Spleen (tissue), 11 donors: Measurements from ENCODE around the gene AMT. TPM values are rescaled to one million over a fixed set of nuclear protein-coding genes. Genes with fewer than 3 reads are reported as not detected.
A peak's percentile ranks its signal among the peaks of the same experiment; 100 is the strongest.

Source experiments
- DNase-seq: peaks from one replicate; pipeline ENCODE4 v3.0.0-alpha.2; 2020
- H3K27ac ChIP-seq, 8 donors: fragments of 200-600 bp; sonication (generic) in 7 of 8; 1 replicate in 4 of 8; 2 replicates in 4 of 8; pipeline versions ENCODE4 v1.5.0 to v1.8.0; 2016 to 2021; ENCODE audit warnings: inconsistent platforms in 4 of 8, mild to moderate bottlenecking in 4 of 8, moderate library complexity in 1 of 8
- H3K27me3 ChIP-seq, 7 donors: fragments of 200-600 bp; sonication (generic) in 6 of 7; replicated peaks in 1 of 7; 1 replicate in 4 of 7; 2 replicates in 3 of 7; pipeline versions ENCODE4 v1.5.0 to v1.8.0; 2016 to 2021; ENCODE audit warnings: inconsistent platforms in 3 of 7, mild to moderate bottlenecking in 1 of 7
- H3K36me3 ChIP-seq, 6 donors: fragments of 200-600 bp; sonication (generic) in 5 of 6; 1 replicate in 4 of 6; 2 replicates in 2 of 6; pipeline versions ENCODE4 v1.5.0 to v1.8.0; 2016 to 2021; ENCODE audit warnings: inconsistent platforms in 2 of 6
- H3K4me1 ChIP-seq, 6 donors: fragments of 200-600 bp; sonication (generic) in 5 of 6; 1 replicate in 3 of 6; 2 replicates in 3 of 6; pipeline versions ENCODE4 v1.5.0 to v1.8.0; 2016 to 2021; ENCODE audit warnings: inconsistent platforms in 3 of 6
- H3K4me3 ChIP-seq, 8 donors: fragments of 200-600 bp; sonication (generic) in 7 of 8; 1 replicate in 4 of 8; 2 replicates in 4 of 8; pipeline versions ENCODE4 v1.5.0 to v1.8.0; 2016 to 2021; ENCODE audit warnings: inconsistent platforms in 4 of 8, mild to moderate bottlenecking in 4 of 8, moderate library complexity in 2 of 8
- H3K9me3 ChIP-seq, 8 donors: fragments of 200-600 bp; sonication (generic) in 7 of 8; 1 replicate in 4 of 8; 2 replicates in 4 of 8; pipeline versions ENCODE4 v1.5.0 to v1.8.0; 2016 to 2021; ENCODE audit warnings: inconsistent platforms in 4 of 8
- POLR2A ChIP-seq, 3 donors: fragments of 450-650 bp; IDR thresholded peaks; one replicate each; pipeline ENCODE4 v1.5.1; 2017; ENCODE audit warnings: antibody characterized with exemption in 3 of 3, mild to moderate bottlenecking in 1 of 3
- POLR2AphosphoS5 ChIP-seq, 3 donors: sonication (generic); formaldehyde crosslinking; IDR thresholded peaks; one replicate each; pipeline ENCODE4 v1.5.1; 2017; ENCODE audit warnings: antibody characterized with exemption in 3 of 3
- WGBS, 5 donors: extraction: QIAGEN DNeasy Blood & Tissue Kit in 3 of 5; methylation state at CpG; one replicate each; pipeline versions ENCODE4 v1.1.5 to v1.1.7; 2013 to 2018; 5-methylcytosine and 5-hydroxymethylcytosine counted together
- intact Hi-C: fragments of 100-400 bp; cut with DNase I; formaldehyde crosslinking; loops from one replicate; pipeline ENCODE4 v1.15.0; 2023; ENCODE audit warnings: low total_unique reads
- polyA plus RNA-seq, 3 donors: library from polyadenylated mRNA; stranded (reverse); fragments of 200-250 nt; gene quantifications; one replicate each; pipeline ENCODE4 v1.2.1, GENCODE V29; 2013
- small RNA-seq, 4 donors: library from RNA; depleted of rRNA; stranded (forward); fragments of <200 nt; gene quantifications; one replicate each; pipeline ENCODE3, GENCODE V24; 2016
- total RNA-seq, 7 donors: library from RNA; depleted of rRNA in 3 of 7; stranded (reverse); fragments of >200 nt in 3 of 7; fragmentation: NEBNext Ultra II Directional in 4 of 7; extraction: Animal tissue kit (Norgen Biotek cat#: 25700) in 4 of 7; gene quantifications; one replicate each; pipeline versions ENCODE4 v1.1.0 to v1.2.1, GENCODE V29; 2016 to 2021
- TF ChIP-seq, protein P1 (sequence below), 11 experiments: fragments of 200-600 bp in 7 of 11; fragments of 450-650 bp in 4 of 11; sonication (generic) in 4 of 11; IDR thresholded peaks in 8 of 11; conservative IDR thresholded peaks in 3 of 11; 1 replicate in 7 of 11; 2 replicates in 4 of 11; pipeline versions ENCODE4 v1.4.0 to v1.8.0; 2016 to 2021; ENCODE audit warnings: antibody characterized with exemption in 11 of 11, inconsistent platforms in 4 of 11, mild to moderate bottlenecking in 1 of 11
- donor health status: healthy with polysubstance abuse.
- donor health status: DM: no; HTN: no; CAD: no; lungs with moderate emphysema.
- donor health status: DM: no; HTN: no; CAD: no.
- donor health status: Bipolar disorder and iron deficiency.
- donor health status: healthy.
- donor health status: DM: no; HTN: no; CAD: no.
- donor health status: DM: yes; HTN: yes; CAD: no.

AMT gene
- total and polyA plus RNA-seq, 10 donors = 4.2 to 35.0 (median 10.6) TPM

DNA sequence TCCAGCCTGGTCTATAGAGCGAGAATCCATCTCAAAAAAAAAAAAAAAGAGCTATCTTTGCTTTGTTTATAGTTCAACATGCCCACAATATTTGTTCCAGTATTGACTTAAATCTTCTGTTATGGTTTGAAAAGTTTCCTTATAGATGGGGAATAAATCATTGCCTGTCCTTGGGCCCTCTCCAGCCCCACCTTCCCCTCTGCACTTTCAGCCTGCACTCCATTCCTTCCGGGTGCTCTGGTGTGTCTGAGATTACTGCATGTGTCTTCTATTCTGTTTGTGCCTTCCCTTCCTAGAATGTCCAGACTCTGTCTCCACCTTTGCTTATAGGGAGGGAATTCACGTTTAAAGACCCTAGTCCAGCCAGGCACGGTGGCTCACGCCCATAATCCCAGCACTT is 38.9 kb downstream of the AMT start:
- intact Hi-C loops = no loop called here
- Histone ChIP-seq H3K27me3 (no peaks in the 10 kb centered on the region), H3K4me1 (peaks cover 15 to 100% (median 94%) of the 10 kb centered on the region in 6 donors), H3K4me3 (no peak overlapping the region), H3K36me3 (peaks cover 0 to 7% (median 0%) of the 10 kb centered on the region in 6 donors), H3K27ac (peak overlapping the region in 1 of 8 donors; percentile 16), H3K9me3 (peaks cover 0 to 3% (median 0%) of the 10 kb centered on the region in 8 donors)
- DNase-seq = no peak
- TF ChIP-seq, protein P1, sequence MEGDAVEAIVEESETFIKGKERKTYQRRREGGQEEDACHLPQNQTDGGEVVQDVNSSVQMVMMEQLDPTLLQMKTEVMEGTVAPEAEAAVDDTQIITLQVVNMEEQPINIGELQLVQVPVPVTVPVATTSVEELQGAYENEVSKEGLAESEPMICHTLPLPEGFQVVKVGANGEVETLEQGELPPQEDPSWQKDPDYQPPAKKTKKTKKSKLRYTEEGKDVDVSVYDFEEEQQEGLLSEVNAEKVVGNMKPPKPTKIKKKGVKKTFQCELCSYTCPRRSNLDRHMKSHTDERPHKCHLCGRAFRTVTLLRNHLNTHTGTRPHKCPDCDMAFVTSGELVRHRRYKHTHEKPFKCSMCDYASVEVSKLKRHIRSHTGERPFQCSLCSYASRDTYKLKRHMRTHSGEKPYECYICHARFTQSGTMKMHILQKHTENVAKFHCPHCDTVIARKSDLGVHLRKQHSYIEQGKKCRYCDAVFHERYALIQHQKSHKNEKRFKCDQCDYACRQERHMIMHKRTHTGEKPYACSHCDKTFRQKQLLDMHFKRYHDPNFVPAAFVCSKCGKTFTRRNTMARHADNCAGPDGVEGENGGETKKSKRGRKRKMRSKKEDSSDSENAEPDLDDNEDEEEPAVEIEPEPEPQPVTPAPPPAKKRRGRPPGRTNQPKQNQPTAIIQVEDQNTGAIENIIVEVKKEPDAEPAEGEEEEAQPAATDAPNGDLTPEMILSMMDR (IDR thresholded peaks at IDR 0.05 in 8 of 11, conservative IDR thresholded peaks at IDR 0.05 in 3 of 11) = no peak
- TF ChIP-seq POLR2AphosphoS5 (IDR thresholded peaks at IDR 0.05) = no peak
- no peak for TF ChIP-seq POLR2A (IDR thresholded peaks at IDR 0.05)
- WGBS, 5 donors = 66 to 86% (median 76%) methylated on average over 5 of the region's 5 CpGs

DNA sequence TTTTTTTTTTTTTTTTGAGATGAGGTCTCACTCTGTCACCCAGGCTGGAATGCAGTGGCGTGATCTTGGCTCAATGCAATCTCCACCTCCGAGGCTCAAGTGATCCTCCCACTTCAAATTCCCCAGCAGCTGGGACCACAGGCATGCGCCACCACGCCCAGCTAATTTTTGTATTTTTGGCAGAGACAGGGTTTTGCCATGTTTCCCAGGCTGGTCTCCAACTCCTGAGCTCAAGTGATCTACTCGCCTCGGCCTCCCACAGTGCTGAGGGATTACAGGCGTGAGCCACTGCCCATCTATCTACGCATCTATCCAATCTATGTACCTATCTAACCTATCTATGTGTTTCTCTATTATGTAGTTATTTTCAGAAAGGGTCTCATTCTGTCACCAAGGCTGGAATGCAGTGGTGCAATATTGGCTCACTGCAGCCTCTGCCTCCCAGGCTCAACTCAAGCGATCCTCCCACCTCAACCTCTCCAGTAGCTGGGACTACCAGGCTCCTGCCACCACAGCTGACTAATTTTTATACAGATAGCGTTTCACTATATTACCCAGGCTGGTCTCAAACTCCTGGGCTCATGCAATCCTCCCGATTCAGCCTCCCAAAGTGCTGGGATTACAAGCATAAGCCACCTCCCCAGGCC is 43.9 kb downstream of the AMT start:
- Histone ChIP-seq H3K27me3 (no peaks in the 10 kb centered on the region), H3K36me3 (peaks cover 0 to 34% (median 22%) of the 10 kb centered on the region in 6 donors), H3K9me3 (peaks cover 0 to 5% (median 0%) of the 10 kb centered on the region in 8 donors), H3K27ac (peak overlapping the region in 5 of 8 donors; percentile 13 to 61 (median 20)), H3K4me1 (peaks cover 4 to 100% (median 77%) of the 10 kb centered on the region in 6 donors), H3K4me3 (no peak overlapping the region)
- TF ChIP-seq POLR2A (IDR thresholded peaks at IDR 0.05) = no peak
- peak in 1 of 3 donors; percentile 38 for TF ChIP-seq POLR2AphosphoS5 (IDR thresholded peaks at IDR 0.05)
- WGBS, 5 donors = 75 to 87% (median 85%) methylated on average over 11 of the region's 11 CpGs
- DNase-seq = no peak
- intact Hi-C loops = no loop called here

DNA sequence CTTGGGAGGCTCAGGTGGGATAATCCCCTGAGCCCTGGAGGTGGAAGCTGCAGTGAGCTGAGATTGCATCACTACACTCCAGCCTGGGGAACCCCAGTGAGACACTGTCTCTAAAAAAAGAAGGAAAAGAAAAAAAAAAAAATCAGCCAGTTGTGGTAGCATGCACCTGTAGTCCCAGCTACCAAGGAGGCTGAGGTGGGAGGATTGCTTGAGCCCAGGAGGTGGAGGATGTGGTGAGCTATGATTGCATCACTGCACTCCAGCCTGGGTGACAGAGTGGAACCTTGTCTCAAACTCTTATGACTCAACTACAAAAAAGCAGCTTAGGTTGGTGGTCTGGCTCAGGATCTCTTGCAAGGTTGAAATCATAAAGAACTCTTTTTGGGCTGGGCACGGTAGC is 44.8 kb downstream of the AMT start:
- Histone ChIP-seq H3K4me1 (peaks cover 2 to 100% (median 73%) of the 10 kb centered on the region in 6 donors), H3K27ac (peak overlapping the region in 3 of 8 donors; percentile 5 to 48 (median 40)), H3K36me3 (peaks cover 3 to 43% (median 30%) of the 10 kb centered on the region in 6 donors), H3K27me3 (no peaks in the 10 kb centered on the region), H3K9me3 (peaks cover 0 to 5% (median 0%) of the 10 kb centered on the region in 8 donors), H3K4me3 (no peak overlapping the region)
- TF ChIP-seq POLR2AphosphoS5 (IDR thresholded peaks at IDR 0.05) (peak in 1 of 3 donors; percentile 17), POLR2A (IDR thresholded peaks at IDR 0.05) (no peak)
- DNase-seq = no peak
- WGBS, 5 donors = 64 to 76% (median 71%) methylated on average over 1 of the region's 1 CpG
- intact Hi-C loops = no loop called here

DNA sequence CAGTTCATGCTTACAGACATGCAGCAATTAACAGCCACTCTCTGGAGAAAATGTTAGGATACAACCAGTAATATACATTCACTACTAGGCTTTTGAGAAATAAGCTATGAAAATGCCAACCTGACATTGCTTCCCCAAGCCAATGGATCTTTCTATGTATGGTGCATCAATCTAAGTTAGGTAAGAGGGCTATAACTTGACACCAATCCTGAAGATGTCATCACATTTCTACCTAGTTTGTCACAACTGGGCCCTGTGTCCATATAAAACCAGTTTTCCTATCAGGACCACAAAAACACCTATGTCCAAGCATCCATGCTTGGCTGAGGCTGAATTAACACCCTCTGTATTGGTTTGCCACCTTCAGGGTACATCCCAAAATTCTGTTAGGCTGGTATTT is 50.3 kb downstream of the AMT start:
- Histone ChIP-seq H3K9me3 (no peaks in the 10 kb centered on the region), H3K36me3 (peaks cover 3 to 93% (median 74%) of the 10 kb centered on the region in 6 donors), H3K27ac (peak overlapping the region in 1 of 8 donors; percentile 1), H3K4me1 (peaks cover 0 to 65% (median 32%) of the 10 kb centered on the region in 6 donors), H3K27me3 (no peaks in the 10 kb centered on the region), H3K4me3 (no peak overlapping the region)
- no peak for DNase-seq
- TF ChIP-seq POLR2AphosphoS5 (IDR thresholded peaks at IDR 0.05) (no peak), POLR2A (IDR thresholded peaks at IDR 0.05) (no peak)
- TF ChIP-seq, protein P1 (IDR thresholded peaks at IDR 0.05 in 8 of 11, conservative IDR thresholded peaks at IDR 0.05 in 3 of 11) = no peak
- intact Hi-C loops = no loop called here

DNA sequence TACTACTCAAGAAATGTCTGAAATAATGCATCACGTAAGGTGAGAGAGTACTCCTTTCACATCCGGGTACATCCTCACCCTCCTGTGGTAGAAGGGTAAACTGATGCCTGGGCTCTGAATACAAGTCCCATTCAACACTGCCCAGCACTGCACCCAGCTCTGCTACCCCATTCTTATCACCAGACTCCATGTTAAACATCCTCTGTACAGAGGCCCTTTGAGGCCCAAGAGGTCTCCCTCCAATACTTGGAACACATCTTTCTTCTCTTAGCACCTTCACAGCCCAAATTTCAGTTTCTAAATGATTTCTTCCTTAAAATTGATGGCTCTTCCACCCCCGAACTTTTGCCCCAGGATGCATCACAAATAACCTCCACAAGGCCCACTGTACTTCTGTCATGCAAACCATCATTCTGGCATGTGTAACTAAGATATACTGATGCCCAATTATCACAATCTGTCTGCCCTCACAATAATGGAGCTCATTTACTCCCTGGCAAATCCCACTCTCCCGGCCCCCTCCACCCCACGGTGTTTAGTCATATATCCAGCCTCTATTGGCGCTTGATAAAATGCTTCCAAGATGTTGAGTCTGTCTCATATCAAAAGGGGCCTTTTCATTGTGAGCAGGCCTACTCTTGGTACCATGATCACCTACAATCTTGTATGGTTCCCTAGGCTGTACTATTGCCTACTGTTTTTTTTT is 51.5 kb downstream of the AMT start:
- no peaks in the 10 kb centered on the region for H3K9me3 ChIP-seq
- intact Hi-C loops = no loop called here
- DNase-seq = no peak
- peaks cover 3 to 100% (median 86%) of the 10 kb centered on the region in 6 donors for H3K36me3 ChIP-seq
- peaks cover 0 to 63% (median 27%) of the 10 kb centered on the region in 6 donors for H3K4me1 ChIP-seq
- H3K27me3 ChIP-seq = no peaks in the 10 kb centered on the region
- H3K4me3 ChIP-seq = no peak overlapping the region
- H3K27ac ChIP-seq = peak overlapping the region in 2 of 8 donors; percentile 16 to 25
- WGBS, 5 donors = 84 to 94% (median 92%) methylated on average over 6 of the region's 6 CpGs
- TF ChIP-seq POLR2A (IDR thresholded peaks at IDR 0.05) = no peak

Small RNA genes lying within 50 kb of the gene (small RNA-seq; reads per million reads assigned to genes)
- gene RNA5SP130 = 0 reads per million in 4 donors

Other genes starting within 250 kb of the AMT start
- 10 to 100 TPM in 3 of 7 donors, 1 to 10 TPM in 4; 7.6 to 15.0 (median 9.3) TPM for gene C3orf62, start 145.2 kb downstream of the AMT start, total RNA-seq
- 1 to 10 TPM; 4.1 to 8.1 (median 8.0) TPM for gene C3orf62, start 145.2 kb downstream of the AMT start, polyA plus RNA-seq
- gene USP4, start 82.4 kb downstream of the AMT start, total RNA-seq = 100 to 1,000 TPM in 2 of 7 donors, 10 to 100 TPM in 5; 48.9 to 107 (median 84.5) TPM
- 10 to 100 TPM; 28.1 to 52.2 (median 33.4) TPM for gene USP4, start 82.4 kb downstream of the AMT start, polyA plus RNA-seq
- 100 to 1,000 TPM; 252 to 415 (median 300) TPM for gene GPX1, start 64.1 kb downstream of the AMT start, total RNA-seq
- gene GPX1, start 64.1 kb downstream of the AMT start, polyA plus RNA-seq = 100 to 1,000 TPM; 360 to 652 (median 488) TPM
- 100 to 1,000 TPM; 452 to 693 (median 522) TPM for gene RHOA, start 10.5 kb downstream of the AMT start, total RNA-seq
- gene RHOA, start 10.5 kb downstream of the AMT start, polyA plus RNA-seq = 100 to 1,000 TPM; 226 to 346 (median 297) TPM
- 10 to 100 TPM; 22.1 to 39.4 (median 28.6) TPM for gene TCTA, start 10.1 kb downstream of the AMT start, total RNA-seq
- gene TCTA, start 10.1 kb downstream of the AMT start, polyA plus RNA-seq = 10 to 100 TPM; 18.2 to 27.4 (median 25.4) TPM
- 10 to 100 TPM; 10.9 to 27.7 (median 17.9) TPM for gene NICN1, start 6.9 kb upstream of the AMT start, total RNA-seq
- gene NICN1, start 6.9 kb upstream of the AMT start, polyA plus RNA-seq = 10 to 100 TPM in 1 of 3 donors, 1 to 10 TPM in 2; 6.2 to 10.6 (median 9.6) TPM
- gene DAG1, start 47.8 kb upstream of the AMT start, total RNA-seq = 10 to 100 TPM; 24.9 to 42.7 (median 31.0) TPM
- 1 to 10 TPM; 3.0 to 8.9 (median 6.3) TPM for gene DAG1, start 47.8 kb upstream of the AMT start, polyA plus RNA-seq
- 1 to 10 TPM in 1 of 7 donors, under 1 TPM in 6; 0.26 to 1.1 (median 0.51) TPM for gene BSN, start 132.0 kb upstream of the AMT start, total RNA-seq
- gene BSN, start 132.0 kb upstream of the AMT start, polyA plus RNA-seq = under 1 TPM; 0.02 to 0.06 (median 0.03) TPM